Muscle of back (tissue), 11 donors: ENCODE measurements around the gene PTRH2. TPM values are rescaled to one million over a fixed set of nuclear protein-coding genes. Genes with fewer than 3 reads are reported as not detected.

Experiments used
- DNase-seq, 3 donors: peaks; one replicate each; pipeline versions ENCODE4 v3.0.0 to v3.0.0-alpha.2; 2013
- polyA plus RNA-seq, 10 donors: library from polyadenylated mRNA; unstranded; fragments of 120-200 nt; gene quantifications; one replicate each; pipeline ENCODE4 v1.2.1, GENCODE V29; 2013; ENCODE audit not compliant: insufficient read length in 10 of 10

Gene PTRH2
- polyA plus RNA-seq, 10 donors, result 14.9 to 18.8 (median 16.8) TPM

GRCh38 chr17:59723607-59724006 lies 16.4 kb upstream of the PTRH2 start:
- no peak for DNase-seq

GRCh38 chr17:59723041-59723440 lies 15.8 kb upstream of the PTRH2 start:
- DNase-seq, result no peak

DNA sequence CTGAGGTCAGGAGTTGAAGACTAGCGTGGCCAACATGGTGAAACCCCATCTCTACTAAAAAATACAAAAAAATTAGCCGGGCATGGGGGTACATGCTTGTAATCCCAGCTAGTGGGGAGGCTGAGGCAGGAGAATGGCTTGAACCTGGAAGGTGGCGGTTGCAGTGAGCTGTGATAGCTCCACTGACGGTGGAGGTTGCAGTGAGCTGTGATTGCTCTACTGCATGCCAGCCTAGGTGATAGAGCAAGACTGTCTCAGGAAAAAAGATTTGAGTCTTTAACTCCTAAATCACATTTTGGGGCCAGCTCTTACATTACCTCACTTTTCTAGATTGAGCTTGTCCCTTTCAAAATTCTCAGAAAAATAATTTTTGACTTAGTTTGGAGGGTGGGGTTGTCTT lies 15.4 kb upstream of the PTRH2 start:
- DNase-seq, result no peak

DNA sequence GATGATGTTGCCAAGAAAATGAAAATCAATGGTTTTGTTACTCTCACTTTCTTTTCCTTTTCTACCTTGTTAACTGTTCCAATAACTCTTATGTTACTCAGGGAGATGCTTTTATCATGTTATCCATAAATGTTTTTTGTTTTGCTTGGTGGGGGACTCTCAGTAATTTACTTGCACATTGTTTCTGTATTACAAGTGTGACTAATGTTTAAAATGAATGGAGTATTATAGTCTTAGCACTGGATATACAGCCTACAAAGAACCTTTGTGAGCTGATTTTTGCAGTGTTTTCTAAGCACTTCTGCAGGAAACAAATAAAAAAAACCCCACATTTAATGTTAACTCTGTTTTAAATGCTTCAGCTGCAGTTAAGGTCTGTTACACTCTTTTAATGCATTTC lies 12.3 kb upstream of the PTRH2 start:
- DNase-seq, result no peak

DNA sequence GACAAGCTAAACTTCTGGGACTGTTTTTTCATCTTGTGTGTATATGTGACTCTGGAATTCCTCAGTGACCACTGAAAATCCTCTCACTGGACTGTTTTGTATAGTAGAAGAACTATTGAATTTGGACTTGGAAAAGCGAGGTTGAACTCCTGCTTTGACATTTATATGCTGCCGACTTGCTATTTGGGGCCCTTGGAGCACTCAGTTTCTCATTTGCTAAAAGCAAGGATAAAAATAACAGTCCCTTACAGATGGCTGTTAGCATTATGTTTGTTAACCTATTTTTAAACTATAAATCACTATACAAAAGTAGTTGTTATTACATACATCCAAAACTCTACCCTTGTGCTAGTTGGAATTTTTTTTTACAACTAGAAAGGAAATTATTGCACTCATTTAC lies 9.2 kb upstream of the PTRH2 start:
- DNase-seq, result no peak

- DNase-seq, result no peak
Observed at GRCh38 chr17:59714255-59714654, 7.0 kb upstream of the PTRH2 start.

GRCh38 chr17:59712862-59713261 lies 5.6 kb upstream of the PTRH2 start:
- DNase-seq, result no peak

DNA sequence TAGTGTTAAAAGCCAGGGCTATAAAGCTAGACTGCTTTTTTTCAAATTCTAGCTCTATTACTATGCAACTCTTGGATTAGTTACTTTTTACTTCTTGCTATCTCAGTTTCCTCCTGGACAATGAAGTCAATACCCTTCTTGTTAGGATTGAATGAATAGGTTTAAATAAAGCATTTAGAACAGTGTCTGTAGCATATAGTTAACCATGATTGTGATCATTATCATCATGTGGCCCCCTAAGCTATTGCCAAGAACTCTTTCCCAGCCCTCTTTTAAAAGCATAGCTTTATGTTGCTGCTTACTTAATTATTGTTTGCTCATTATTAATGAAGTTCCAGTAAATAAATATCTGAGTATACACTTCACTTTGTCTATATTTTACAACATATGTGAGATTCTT lies 4.7 kb upstream of the PTRH2 start:
- no peak for DNase-seq

- no peak for DNase-seq
Observed at GRCh38 chr17:59707971-59708430, 771 bp upstream of the PTRH2 start.

GRCh38 chr17:59702304-59702703 lies 4.9 kb downstream of the PTRH2 start:
- no peak for DNase-seq

- no peak for DNase-seq
Observed at GRCh38 chr17:59699786-59700185, 7.4 kb downstream of the PTRH2 start.

- DNase-seq, result no peak
Observed at GRCh38 chr17:59699218-59699617, 8.0 kb downstream of the PTRH2 start.

DNA sequence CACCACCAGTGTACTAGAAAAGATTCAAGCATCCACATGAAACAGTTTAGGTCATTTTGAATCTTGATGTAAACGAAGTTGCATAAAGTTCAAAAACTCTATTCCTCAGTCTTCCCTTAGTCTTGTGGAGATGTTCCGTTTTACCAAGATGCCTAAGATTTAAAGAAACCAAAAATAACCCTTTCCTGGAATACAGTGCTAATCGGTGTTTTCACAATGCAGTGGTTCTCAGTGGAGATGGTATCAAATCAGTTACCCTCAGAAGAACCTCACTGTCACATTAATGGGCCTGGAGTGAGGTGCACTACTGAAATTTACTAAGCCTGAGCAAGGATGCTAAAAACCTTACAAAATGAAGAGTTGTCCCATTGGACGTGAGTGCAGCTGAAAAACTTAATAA lies 9.1 kb downstream of the PTRH2 start:
- DNase-seq, result no peak

- no peak for DNase-seq
Observed at GRCh38 chr17:59696682-59697277, 10.4 kb downstream of the PTRH2 start.

DNA sequence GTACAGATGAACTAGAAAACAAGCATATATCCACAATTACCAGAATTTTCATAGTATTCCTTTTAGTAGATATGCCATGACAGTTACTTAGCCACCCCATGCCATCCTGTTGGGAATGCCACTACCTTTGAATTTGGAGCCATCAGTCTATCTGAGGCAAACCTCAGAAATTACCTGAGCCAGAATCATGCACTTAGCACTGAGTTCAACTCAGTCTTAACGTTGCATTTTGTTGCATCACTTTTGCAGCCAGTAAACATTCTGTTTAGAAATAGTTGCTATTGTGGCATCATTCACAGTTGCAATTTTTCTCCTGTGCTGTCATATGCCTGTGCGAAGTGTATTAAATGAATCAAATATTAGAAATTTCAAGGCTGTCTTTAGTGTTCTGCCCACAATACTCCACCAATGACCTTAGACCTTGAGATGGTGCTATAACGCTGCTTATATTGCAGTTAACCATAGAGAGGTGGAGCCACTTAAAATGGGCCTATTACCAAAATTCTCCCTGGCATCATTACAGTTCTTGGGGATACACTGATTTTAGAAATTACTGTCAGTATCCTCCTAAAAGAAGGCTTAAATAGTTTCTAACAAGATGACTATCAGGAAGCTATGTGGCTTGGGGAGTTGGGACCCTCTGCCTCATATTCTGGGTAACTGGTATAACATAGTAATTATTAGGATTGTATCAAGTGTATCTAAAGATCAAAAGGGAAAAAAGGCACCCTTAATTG lies 11.1 kb downstream of the PTRH2 start:
- no peak for DNase-seq

- no peak for DNase-seq
Observed at GRCh38 chr17:59694344-59694743, 12.9 kb downstream of the PTRH2 start.

DNA sequence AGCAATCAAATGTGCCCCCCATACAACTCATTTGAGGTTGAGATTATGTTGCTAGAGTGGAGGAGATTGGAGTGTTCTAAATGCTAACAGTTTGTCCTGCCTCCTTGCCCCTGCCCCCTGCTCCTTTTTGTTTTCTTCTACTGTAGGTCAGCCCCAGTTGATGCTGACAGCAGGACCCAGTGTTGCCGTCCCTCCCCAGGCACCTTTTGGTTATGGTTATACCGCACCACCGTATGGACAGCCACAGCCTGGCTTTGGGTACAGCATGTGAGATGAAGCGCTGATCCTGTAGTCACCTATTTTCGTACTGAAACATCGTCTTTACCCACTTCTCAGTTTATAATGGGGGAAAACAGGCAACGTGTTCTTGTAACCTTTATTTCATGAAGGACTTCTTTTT lies 13.6 kb downstream of the PTRH2 start:
- no peak for DNase-seq

DNA sequence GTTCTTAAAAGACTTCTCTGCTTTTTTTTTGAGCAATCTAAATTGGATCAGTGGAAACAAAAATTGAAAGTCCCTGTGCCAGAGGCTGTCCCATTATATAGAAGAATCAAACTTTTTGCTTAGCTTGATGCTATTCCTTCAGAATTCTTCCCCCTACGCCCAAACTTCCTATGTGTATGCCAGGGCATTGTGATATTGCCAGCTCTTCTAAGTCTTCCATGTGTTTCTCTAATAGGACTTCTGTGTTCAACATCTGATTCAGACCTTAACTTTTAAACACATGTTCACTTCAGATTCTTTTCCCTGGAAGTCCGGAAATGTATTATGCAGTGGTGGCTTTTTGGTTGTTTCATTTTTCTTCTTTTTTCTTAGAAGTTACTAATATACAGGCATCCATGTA lies 18.7 kb downstream of the PTRH2 start:
- peak in 2 of 3 donors; percentile 30 to 31 for DNase-seq

GRCh38 chr17:59688008-59688407 lies 19.2 kb downstream of the PTRH2 start:
- no peak for DNase-seq

DNA sequence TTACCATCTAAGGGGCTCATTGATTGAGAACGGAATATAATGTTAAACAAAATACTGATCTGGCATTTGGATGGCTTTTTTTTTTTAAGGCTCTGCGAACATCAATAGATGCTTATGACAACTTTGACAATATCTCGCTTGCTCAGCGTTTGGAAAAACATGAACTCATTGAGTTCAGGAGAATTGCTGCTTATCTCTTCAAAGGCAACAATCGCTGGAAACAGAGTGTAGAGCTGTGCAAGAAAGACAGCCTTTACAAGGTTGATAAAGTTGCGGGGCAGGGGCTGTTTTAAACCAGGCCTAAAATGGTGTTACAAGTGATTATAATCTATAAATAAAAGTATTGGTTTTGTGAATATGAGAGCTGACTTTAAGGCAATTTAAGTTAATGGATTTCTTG lies 22.3 kb downstream of the PTRH2 start:
- no peak for DNase-seq

- DNase-seq, result no peak
Observed at GRCh38 chr17:59683283-59683682, 23.9 kb downstream of the PTRH2 start.

DNA sequence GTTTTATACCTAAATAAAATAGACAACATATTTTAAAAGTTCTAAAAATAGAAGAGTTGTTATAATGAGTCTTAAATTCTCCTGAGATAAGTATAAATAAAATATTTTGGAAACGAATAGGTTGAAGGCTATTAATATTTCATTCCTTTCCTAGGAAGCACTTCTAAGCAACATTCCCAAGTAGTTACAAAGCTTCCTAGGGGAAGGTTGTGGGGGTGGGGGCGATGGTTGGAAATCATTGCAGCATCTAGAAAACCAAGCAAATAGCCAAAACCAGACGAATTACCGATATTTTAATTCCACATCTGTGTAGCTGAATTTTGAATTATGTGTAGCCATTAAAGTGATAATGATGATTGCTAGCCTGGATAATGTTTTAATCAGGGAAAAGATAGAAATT lies 26.9 kb downstream of the PTRH2 start:
- DNase-seq, result peak in 1 of 3 donors; percentile 23

DNA sequence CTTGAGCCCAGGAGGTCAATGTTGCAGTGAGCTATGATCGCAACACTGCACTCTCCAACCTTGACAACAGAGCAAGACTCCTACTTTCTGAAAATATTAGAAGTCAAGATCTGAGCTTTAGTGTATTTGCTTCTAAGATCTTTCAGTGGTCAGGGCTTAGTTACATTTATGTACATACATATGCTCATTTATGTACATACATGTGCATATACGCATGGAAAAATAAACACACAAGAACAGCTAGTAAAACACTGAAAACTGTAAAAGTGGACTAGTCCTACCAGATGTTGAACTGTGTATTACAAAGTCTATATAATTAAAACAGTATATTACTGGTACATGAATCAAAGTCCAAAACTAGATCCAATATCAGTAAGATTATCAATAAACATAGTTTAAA lies 28.3 kb downstream of the PTRH2 start:
- DNase-seq, result no peak

- peak in 2 of 3 donors; percentile 13 to 16 for DNase-seq
Observed at GRCh38 chr17:59676716-59677115, 30.5 kb downstream of the PTRH2 start.
